Stimulated activated CD8-positive, alpha-beta memory T cell treated with anti-CD3 and anti-CD28 coated beads, Interleukin-7, amount 100 ng/mL, for 24 hours (primary cell): ENCODE measurements around the gene MPST.

Experiments
- DNase-seq: peaks from one replicate; pipeline ENCODE4 v3.0.0-alpha.2; 2020; ENCODE audit warnings: low read depth

MPST gene

DNA sequence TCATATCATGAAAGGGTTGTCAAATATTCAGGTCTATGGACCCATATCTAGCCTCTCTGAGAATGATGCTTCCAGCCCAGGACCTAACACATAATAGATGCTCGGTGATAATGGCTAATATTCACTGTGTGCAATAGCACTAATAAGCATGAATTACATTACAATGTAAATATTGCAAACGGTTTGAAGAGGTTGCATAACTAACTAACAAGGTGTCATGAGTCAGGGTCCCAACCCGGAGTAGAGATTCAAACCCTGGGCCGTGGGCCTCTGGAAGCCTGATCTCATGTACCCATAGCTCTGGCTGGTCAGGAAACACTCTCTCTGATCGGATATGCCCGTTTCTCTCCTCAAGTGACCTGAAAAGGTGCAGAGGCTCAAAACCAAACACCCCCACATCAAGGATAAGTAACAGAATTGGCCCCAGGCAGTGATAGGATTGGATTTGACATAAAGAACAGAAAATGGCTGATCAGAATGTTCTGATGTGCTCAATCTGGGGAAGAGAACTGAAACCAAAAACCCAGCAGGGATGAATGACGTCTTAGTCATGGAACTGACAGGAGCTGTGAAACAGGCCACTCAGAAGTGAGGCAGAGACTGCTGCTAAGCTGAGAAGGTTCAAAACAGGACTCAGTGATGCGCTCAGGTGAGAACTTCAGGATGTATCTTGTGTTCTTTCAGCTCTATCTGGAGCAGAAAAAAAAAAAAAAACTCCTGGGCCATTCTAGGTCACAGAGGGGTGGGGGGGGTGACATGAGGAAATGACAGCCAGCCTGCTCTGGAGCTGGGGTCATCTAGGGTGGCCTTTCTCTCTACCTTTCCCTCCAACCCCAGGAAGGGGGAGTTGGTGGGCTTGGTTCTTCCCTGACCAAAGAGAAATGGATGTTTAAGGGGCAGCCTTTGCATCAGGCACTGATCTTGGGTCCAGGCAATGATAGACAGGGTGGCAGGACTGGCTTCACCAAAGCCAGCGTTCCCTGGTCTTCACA lies 25.4 kb downstream of the MPST start:
- no peak for DNase-seq

DNA sequence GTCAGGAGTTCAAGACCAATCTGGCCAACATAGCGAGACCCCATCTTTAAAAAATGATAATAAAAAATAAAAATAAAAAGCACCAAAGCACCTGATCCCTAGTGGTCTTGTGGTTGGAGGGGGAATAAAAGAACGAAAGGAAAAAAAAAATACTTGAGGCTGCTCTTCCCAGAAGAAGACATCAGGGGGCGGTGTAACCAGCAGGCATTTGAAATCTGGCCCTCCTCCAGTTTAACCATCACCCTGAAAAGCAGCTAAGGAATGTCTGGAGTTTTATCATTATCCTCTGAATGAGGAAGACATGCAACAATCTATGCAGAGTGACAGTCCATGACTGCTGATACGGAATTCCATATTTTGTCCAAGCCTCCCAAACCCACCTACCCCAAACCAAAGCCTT lies 26.4 kb downstream of the MPST start:
- DNase-seq: no peak

DNA sequence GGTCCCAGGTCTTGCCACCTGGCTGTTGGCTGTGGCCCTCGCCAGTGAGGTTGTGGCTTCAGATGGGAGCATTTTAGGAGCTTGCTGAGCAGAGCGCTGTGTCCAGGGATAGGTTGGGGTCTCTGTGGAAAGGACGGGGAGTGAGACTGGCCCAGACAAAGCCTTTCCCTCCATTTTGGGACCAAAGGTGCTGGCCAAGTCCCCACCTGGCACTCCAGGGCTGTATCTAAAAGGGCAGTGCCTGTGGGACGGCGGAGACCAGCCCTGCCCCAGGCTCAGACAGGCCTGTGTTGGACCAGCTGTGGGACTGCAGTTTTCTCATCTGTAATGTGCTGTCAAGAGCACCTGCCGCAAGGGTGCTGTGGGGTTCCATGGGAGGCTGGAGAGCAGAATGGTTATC lies 27.0 kb downstream of the MPST start:
- DNase-seq: no peak

DNA sequence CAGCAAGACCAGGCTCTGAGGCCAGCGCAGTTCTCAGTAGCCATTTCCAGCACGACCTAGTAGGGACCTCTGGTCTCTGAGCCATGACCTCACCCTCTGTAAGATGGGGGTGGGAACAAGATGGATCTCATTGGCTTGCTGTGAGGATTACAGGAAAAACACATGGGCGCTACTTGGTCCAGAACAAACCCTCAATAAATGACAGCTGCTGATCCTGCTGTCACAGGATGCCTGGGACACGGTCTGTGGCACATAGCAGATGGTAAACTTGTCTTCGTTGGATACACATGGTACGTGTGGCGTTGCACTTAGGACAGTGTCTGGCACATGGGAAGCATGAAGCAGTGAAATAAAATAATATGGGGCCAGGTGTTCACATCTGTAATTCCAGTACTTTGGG lies 27.5 kb downstream of the MPST start:
- DNase-seq: no peak

DNA sequence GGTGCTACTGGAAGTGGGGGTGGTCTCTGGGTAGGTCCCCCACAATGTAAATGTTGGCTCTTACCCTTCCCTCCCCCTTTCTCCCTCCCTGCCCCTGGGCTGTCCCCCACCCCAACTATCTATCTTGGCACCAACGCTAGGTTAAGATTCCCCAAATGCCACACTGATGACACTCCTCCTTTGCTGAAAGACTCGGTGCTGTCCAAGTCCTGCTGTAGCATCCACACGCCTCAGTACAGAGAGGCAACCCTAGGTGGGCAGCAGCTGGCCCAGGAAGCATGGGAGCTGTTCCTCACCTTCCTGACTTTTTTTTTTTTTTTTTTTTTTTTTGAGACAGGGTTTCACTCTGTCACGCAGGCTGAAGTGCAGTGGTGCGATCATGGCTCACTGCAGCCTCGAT lies 28.6 kb downstream of the MPST start:
- DNase-seq: no peak

DNA sequence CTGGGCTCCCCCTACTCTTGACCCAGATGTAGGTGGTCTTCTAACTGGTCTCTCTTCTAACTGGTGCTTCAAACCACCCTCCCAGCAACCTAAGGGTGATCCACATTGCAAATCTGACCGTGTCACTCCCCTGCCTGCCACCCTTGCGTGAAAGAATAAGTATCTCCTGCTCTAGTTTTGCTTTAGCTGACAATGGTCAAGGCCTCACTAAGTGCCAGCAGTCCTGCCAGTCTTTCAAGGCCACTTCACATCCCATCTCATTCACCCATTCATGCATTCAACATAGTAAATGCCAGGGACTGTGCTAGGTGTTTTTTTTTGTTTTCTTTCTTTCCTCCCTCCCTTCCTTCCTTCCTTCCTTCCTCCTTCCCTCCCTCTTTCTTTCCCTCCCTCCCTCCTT lies 29.7 kb downstream of the MPST start:
- DNase-seq: no peak

DNA sequence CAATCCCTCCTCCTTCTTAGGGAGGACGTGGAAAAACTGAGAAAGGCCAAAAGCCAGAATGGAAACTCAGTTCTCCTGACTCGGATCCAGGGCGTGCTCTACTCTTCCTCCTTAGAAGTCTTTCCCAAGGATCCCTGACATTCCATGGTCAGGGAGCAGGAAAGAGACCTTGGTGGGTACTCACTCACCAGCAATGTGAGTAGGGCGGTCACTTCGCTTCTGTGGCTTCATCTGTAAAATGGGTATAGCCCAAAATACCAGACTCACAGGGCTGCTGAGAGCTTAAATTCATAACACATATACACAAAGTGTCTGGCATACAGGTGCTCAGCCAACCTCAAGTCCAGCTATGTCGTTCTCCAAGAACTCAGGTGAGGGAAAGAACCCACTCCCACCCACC lies 31.4 kb downstream of the MPST start:
- no peak for DNase-seq

DNA sequence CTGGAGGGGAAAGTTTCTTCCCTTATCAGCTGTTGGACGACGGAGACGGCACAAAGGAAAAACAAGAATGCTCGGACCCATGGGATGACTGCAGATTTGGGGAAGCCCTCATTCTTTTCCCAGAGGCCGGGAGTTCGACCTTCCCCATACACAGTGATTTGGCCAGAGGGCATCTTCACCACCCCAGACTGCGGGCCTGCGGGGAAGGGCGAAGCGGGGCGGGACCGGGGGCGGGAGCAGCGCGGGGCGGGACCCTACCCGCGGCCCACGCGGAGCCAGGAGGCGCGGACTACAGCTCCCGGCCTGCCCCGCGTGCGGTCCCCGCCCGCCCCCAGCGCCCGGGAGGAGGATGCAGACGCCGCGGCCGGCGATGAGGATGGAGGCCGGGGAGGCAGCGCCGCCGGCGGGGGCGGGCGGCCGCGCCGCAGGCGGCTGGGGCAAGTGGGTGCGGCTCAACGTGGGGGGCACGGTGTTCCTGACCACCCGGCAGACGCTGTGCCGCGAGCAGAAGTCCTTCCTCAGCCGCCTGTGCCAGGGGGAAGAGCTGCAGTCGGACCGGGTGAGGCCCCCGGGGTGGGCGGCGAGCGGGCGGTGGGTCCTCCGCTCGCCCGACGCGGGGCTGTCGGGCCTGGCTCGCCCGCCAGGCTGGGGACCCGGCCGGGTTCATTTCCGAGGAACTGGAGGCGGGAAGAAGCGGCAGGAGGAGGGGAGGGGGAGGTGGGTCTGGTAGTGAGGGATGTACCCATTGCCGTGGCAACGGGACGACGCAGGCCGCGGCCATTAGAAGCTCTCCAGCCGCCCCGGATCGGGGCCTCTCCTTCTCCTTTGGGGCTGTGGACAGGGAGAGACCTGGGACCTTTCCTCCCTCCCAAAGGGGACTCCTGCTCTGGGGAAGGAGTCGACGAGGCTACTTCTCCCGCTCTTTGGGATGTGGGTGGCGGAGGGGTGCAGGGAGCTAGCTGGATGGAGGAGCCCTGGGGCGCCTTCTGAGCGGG lies 32.1 kb downstream of the MPST start, which contains the start of gene KCTD17:
KCTD17 (plus strand) TSS at position 352 of the 995 bp plus-strand sequence; CDS start at position 371, 19 bp downstream.
- DNase-seq: peak; percentile 55

DNA sequence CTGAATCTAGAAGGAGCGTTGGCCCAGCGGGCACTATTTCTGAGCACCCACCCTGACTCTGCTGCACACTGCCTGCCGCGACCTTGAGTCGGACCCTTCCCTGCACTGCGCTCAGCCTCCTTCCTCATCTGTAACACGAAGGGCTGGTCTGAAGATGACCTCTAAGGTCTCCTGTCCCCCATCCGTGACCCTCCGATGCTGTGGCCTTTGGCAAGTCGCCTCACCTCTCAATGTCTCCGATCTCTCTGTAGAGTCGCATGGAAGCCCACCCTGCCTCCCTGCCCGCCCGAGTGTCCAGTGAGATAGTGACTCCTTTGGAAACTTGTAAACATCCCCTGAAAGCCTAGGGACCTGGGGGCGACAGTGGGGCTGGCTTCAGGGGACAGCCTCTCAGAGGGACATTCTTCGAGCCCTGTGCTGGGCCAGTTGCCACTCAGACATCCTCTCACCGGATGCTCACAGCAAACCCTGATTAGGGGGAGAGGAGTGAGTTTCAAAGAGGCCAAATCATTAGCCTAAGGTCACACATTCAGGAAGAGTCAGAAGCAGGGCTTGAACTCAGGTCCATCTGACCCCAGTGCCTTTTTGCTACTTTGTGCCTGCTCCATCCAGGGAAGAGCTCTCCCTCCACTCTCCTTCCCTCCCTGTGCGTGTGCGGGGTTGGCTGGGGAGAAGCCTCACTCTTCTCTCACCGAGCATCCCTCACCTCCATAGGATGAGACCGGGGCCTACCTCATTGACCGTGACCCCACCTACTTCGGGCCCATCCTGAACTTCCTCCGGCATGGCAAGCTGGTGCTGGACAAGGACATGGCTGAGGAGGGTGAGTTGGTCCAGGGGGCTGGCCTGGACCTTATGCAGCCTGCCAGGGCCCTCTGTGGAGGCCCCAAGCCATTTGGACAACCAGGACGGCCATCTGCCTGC lies 33.1 kb downstream of the MPST start:
- DNase-seq: no peak

DNA sequence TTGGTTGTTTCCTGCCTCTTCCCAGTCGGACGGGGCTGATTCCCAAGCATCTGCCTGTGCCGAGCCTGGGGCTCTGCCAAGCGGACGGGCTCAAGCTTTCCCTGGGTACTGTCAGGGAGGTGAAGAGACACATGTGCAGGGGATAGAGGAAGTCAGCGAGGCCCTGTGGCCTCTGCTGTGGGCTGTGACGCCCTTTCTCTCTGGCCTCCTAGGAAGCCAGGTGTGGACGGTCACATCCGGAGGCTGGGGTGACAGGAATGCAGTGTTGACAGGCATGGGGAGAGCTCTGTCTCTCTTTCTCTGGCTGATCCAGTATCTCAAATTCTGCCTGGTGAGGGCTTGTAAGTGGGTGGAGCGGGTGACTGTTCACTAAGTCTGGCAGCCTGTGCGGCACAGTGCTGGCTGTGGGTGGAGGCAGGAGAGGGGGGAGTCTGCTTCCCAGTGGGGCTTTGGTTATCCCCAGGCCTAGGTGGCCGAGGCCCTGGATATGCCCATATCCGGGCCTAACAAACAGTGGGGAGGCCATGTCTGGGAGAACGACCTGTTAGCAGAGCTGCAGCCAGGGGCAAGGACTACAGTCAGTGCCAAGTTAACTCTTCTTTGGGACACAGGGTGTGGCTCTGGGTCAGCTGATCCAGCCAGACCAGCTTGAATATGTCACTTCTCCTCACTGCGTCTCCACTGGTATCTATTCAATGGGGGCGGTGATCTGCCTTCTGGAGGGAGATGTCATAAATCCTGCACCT lies 33.9 kb downstream of the MPST start:
- no peak for DNase-seq

DNA sequence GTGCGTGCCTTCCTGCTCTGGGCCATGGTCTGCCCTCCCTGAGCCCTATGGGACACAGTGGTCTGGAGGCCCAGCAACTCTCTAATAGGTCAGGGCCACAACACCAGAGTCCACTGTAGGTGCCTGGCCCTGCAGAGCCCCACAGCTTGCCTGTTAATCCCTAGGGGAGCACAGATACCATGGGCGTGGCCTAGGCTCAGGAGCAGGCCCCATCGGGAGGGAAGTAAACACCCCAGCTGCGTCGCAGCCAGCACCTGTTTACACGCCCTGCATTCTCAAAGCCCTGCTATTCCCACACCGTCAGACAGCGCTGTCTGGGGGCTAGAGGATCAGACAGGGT lies 34.5 kb downstream of the MPST start:
- no peak for DNase-seq

DNA sequence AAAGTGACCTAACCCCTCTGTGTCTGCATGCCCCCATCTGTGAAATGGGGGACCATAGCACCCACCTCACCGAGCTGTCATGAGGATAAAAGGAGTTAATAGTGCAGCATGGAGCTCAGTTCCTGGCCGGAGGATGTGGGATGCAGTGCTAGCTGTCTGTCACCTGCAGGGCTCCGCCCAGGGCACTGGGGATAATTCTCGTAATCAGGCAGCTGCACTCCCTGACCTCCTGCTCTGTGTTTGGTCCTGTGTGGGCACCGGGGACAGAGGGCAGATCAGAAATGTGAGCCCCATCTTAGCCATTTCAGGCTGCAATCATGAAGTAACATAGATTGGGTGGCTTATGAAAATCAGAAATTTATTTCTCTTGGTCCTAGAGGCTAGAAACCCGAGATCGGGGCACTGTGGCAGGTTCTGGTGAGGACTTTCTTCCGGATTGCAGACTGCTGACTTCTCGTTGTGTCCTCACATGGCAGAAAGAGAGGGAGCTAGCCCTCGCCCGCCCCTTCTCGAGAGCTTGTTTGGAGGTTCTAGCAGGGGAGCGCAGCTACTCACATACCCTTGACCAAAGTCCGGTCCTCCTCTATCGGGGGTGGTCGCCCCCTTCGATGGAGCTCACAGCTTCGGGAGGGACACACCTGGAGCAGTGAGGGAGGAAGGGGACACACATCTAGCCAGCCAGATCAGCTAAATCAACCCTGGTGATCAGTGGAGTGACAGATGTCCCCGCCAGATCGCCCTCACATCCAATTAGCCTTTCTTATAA lies 35.2 kb downstream of the MPST start:
- DNase-seq: no peak

DNA sequence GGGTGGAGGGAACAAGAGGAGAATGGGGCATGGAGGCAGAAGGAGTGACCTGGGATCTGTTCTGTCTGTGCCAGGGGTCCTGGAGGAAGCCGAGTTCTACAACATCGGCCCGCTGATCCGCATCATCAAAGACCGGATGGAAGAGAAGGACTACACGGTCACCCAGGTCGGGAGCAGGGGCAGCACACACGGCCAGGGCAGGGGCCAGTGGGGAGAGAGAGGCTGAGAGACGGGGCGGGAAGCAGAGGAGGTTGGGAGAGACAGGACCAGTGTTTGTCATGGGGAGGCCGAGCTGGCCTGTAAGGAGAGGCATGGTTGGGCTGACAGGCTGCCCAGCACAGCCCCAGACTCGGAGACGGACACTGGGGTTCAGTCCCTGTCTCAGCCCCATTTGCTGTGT lies 36.7 kb downstream of the MPST start:
- no peak for DNase-seq

DNA sequence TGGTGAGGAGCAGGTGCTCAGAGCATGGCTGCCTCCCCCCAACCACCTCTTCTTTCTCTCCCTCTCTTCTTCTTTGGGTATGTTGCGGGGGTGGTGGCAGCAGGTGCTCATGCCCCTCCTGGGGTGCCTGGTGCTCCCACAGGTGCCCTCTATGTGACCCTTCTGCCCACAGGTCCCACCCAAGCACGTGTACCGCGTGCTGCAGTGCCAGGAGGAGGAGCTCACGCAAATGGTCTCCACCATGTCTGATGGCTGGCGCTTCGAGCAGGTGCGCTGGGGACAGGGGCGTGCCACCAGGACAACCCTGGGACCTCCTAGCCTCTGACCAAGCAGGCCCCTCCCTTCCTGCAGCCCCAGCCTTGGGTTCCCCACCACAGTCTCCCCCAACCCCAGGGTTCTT lies 37.7 kb downstream of the MPST start:
- DNase-seq: no peak

DNA sequence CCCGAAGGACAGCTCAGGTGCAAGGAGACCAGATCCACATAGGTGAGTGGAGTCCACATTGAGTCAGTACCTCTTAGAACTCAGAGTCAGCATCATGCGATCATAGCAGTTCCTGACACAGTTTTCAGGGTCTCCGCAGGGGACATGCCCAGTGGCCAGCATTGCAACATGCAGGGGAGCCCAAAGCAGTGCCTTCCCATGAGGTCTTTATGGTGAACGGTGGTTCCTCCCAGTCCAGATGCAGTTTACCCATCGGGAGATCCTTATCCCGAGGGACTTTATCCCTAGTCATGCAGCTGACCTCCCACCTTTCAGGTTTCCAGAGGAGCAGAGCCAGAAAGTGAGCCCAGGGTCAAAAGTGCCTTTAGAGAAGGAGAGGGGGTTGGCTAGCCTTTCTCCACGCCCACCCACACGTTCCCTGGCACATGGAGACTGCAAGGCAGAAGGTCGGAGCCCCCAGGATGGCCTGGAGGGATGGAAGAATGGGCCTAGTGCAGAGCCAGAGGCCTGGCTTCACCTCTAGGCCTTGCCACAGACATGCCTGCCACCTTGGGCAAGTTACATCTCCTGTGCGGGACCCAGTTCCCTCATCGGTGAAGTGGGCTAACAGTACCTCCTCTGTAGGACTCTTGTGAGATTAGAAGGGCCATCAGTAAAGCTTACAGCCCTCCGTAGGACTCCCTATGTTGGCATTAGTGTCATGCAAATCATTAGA lies 38.4 kb downstream of the MPST start:
- DNase-seq: no peak

DNA sequence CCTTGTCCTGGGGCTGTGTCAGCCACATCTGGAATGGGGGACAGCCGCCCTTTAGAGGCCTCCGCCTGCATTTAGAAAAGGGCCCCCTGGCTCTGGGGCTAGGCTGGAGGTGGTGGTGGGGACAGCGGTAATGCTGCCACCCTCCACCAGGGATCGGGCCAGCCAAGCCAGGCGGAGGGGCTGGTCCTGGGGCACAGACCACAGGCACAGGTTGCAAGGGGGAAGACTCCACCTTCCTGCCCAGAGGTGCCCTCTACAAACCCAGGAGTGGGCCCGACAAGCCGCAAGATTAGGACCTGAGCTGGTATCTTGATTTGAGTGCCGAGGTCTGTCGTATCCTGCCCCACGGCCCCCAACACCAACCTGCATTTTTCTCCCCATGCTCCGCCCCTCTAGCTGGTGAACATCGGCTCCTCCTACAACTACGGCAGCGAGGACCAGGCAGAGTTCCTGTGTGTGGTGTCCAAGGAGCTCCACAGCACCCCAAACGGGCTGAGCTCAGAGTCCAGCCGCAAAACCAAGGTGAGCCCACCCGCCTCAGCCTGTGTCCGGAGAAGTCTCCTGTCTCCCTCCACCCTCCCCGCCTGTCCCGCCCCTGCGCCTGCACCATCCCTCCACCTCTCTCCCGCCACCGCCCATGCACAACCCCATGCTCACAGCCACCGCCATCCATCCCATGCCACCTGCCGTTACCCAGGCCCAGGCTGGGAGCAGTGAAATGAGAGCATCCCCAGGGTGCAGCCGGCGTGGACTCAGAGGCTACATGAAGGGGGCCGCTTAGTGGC lies 39.6 kb downstream of the MPST start:
- DNase-seq: no peak

DNA sequence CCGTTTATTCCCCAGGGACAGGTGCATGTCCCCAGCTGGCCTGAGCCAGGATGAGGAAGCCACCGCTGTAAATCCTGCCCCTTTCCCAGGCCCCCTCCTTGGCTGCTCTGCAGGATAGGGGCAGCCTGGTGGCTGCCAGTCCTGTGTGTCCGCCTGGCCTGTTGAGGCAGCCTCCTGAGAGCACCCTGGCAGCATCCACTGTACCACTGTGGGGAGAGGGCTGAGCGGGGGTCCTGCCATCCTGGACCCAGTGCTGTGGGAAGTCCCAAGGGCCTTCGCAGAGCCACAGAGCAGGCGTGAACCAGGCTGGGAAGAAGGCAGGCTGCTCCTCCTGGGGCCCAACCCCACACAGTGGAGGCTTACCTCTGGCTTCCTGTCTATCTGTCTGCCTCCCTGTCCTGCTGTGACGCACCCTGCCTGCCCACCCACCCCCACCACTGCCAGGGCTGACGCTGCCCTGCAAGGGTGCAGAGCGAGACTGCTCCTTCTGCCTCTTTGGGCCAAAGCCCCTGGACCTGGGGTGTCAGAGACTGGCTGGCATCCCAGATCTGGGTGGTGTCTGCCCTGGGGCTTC lies 40.4 kb downstream of the MPST start:
- no peak for DNase-seq
